RWPE2 (cell line): ENCODE measurements around the gene GPR55.
A peak's percentile ranks its signal among the peaks of the same experiment; 100 is the strongest.

Source experiments
- ATAC-seq: fragments of 200-7000 bp; cut with Tn5 transposase; 3 replicates; pipeline ENCODE4 v1.9.1; 2021; ENCODE audit warnings: low read depth
- DNase-seq: peaks from one replicate; pipeline ENCODE4 v3.0.0-alpha.2; 2020; ENCODE audit warnings: low spot score
- H3K27ac ChIP-seq: fragments of 450-650 bp; 2 replicates; pipeline ENCODE4 v1.5.1; 2017; ENCODE audit warnings: mild to moderate bottlenecking; ENCODE audit not compliant: poor library complexity, severe bottlenecking
- H3K27me3 ChIP-seq: fragments of 250-450 bp; sonication (Bioruptor Pico); 2 replicates; pipeline ENCODE4 v1.5.1; 2021; ENCODE audit warnings: mild to moderate bottlenecking, moderate library complexity; ENCODE audit not compliant: insufficient read depth, poor library complexity, severe bottlenecking
- H3K36me3 ChIP-seq: fragments of 250-450 bp; sonication (Bioruptor Pico); 2 replicates; pipeline ENCODE4 v1.5.1; 2020; ENCODE audit warnings: low read depth, mild to moderate bottlenecking, moderate library complexity
- H3K4me1 ChIP-seq: fragments of 250-450 bp; sonication (Bioruptor Pico); 2 replicates; pipeline ENCODE4 v1.5.1; 2021; ENCODE audit warnings: mild to moderate bottlenecking, moderate library complexity; ENCODE audit not compliant: insufficient read depth, poor library complexity, severe bottlenecking
- H3K4me3 ChIP-seq: fragments of 250-450 bp; sonication (Bioruptor Pico); 2 replicates; pipeline ENCODE4 v1.5.1; 2021; ENCODE audit warnings: mild to moderate bottlenecking, moderate library complexity; ENCODE audit not compliant: severe bottlenecking
- H3K9me3 ChIP-seq: fragments of 250-450 bp; sonication (Bioruptor Pico); 2 replicates; pipeline ENCODE4 v1.5.1; 2021; ENCODE audit warnings: mild to moderate bottlenecking, moderate library complexity; ENCODE audit not compliant: severe bottlenecking
- TF ChIP-seq, protein P1 (sequence below): fragments of 450-650 bp; IDR thresholded peaks from one replicate; pipeline ENCODE4 v1.5.1; 2017; ENCODE audit warnings: mild to moderate bottlenecking, moderate library complexity; ENCODE audit not compliant: poor library complexity, severe bottlenecking

GPR55 gene, protein sequence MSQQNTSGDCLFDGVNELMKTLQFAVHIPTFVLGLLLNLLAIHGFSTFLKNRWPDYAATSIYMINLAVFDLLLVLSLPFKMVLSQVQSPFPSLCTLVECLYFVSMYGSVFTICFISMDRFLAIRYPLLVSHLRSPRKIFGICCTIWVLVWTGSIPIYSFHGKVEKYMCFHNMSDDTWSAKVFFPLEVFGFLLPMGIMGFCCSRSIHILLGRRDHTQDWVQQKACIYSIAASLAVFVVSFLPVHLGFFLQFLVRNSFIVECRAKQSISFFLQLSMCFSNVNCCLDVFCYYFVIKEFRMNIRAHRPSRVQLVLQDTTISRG

DNA sequence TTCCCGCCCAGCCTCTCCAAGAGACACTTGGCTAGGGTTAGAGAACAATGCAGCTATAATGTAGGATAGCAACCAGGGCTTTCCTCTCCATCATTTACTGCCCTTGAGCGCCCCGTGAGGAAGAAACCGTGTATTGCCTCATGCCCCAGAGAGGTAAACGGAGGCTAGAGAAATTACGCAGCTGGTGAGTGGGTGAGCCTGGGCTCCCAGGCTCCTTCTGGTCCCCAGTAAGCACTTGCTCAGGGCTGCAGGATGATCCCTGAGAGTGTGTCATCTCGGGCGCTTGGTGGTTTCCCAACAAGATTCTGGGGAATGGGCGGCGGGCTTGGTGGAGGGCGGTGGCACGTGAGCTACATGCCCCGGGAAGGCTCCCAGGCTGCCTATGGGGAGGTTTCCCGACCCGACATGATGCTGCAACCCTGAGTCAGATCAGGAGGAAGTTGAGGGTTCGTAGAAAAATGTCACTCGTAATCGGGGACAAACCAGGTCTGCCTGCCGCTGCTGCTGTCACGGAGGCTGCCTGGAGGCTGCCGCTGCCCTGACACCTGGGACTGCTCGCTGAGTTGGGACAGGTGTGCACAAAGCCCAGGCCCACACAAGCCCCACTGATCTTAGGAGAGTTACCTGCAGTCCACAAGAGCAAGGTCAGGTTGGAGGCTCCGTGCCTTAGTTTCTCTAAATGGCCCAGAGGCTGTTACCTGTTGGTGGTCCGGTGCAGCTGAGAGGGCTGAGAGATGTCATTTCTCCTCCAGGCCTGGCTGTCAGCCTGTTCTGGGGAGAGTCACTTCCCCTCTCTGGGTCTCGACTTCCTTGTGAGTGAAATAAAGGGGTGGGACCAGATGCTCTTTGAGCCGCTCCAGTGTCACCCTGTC, at the start of gene GPR55:
Gene GPR55 (minus strand): TSS at position 773 of the 872 bp plus-strand sequence. CDS start 14,280 bp downstream, outside the sequence.
- TF ChIP-seq, protein P1, sequence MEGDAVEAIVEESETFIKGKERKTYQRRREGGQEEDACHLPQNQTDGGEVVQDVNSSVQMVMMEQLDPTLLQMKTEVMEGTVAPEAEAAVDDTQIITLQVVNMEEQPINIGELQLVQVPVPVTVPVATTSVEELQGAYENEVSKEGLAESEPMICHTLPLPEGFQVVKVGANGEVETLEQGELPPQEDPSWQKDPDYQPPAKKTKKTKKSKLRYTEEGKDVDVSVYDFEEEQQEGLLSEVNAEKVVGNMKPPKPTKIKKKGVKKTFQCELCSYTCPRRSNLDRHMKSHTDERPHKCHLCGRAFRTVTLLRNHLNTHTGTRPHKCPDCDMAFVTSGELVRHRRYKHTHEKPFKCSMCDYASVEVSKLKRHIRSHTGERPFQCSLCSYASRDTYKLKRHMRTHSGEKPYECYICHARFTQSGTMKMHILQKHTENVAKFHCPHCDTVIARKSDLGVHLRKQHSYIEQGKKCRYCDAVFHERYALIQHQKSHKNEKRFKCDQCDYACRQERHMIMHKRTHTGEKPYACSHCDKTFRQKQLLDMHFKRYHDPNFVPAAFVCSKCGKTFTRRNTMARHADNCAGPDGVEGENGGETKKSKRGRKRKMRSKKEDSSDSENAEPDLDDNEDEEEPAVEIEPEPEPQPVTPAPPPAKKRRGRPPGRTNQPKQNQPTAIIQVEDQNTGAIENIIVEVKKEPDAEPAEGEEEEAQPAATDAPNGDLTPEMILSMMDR = no peak
- H3K27ac ChIP-seq = no peak within 1 kb of the TSS
- H3K4me3 ChIP-seq = no peak within 1 kb of the TSS
- no peaks in the 10 kb centered on the region for H3K36me3 ChIP-seq
- DNase-seq (peak; percentile 40), ATAC-seq (no peak)
- H3K4me1 ChIP-seq = no peaks in the 10 kb centered on the region
- H3K9me3 ChIP-seq = no peaks in the 10 kb centered on the region
- H3K27me3 ChIP-seq = no peaks in the 10 kb centered on the region

DNA sequence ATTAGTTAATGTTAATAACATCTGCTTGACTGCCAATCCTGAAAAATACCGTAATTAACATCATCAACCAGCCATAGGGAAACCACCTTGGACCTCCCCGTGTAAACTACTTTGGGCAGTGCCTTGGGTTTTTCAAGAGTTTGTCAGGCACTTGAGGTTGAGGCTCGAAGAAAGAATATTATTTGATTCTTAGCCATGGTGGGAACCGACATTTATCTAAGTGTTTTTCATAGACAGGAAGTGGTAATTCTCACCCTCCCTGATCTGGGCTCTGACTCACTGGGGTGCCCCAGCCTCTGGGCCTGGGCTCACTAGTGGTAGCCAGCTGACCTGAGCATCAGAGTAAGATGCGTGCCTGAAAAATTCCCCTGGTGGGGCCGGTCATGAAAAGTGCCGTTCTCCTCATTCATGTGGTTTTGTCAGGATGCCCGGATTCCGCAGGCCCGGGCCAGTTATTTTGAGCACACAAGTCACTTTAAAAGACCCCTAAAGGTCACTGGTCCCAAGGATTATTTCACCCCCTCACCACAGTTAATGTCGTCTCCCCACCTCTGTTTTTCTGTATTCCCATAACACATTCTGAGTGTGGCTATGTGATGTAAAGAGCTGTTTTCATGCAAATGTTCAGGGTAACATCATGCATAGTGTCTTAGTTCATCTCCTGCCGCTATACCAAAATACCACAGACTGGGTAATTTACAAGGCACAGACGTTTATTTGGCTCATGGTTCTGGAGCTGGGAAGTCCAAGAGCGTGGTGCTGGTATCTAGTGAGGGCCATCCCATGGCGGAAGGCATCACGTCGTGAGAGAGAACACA, 49.3 kb upstream of the GPR55 start:
- Histone ChIP-seq H3K9me3 (no peaks in the 10 kb centered on the region), H3K36me3 (no peaks in the 10 kb centered on the region), H3K27ac (no peak overlapping the region), H3K4me1 (no peaks in the 10 kb centered on the region), H3K4me3 (no peak overlapping the region), H3K27me3 (no peaks in the 10 kb centered on the region)
- DNase-seq (no peak), ATAC-seq (peak; percentile 59; the same call in 2 of the 3 replicates)
- TF ChIP-seq, protein P1 = no peak

DNA sequence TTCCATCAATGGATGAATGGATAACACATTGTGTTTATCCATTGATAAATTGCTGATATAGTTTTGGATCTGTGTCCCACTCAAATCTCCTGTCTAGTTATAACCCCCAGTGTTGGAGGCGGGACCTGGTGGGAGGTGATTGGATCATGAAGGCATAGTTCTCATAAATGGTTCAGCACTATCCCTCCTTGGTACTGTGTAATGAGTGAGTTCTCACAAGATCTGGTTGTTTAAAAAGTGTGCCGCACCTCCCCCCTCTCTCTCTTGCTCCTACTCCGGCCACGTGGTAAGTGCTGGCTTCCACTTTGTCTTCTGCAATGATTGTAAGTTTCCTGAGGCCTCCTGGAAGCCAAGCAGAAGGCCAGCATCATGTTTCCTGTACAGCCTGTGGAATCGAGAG, 47.0 kb upstream of the GPR55 start:
- Histone ChIP-seq H3K4me3 (no peak overlapping the region), H3K36me3 (no peaks in the 10 kb centered on the region), H3K4me1 (no peaks in the 10 kb centered on the region), H3K27ac (no peak overlapping the region), H3K9me3 (no peaks in the 10 kb centered on the region), H3K27me3 (no peaks in the 10 kb centered on the region)
- TF ChIP-seq, protein P1 = no peak
- no peak for ATAC-seq
- DNase-seq = no peak

DNA sequence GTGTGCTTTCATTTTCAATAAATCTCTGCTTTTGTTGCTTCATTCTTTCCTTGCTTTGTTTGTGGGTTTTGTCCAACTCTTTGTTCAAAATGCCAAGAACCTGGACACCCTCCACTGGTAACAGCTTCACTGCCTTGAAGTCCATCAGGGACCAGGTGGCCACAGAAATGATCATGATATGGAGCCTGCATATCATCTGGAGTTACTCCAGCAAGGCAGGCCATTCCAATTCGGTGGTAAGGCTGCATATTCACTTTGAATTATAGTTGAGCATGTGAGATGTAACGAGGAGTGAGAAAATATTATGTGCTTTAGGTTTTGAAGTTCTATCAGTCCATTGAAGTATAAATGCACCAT, 44.6 kb upstream of the GPR55 start:
- Histone ChIP-seq H3K9me3 (no peaks in the 10 kb centered on the region), H3K4me1 (no peaks in the 10 kb centered on the region), H3K27ac (no peak overlapping the region), H3K4me3 (no peak overlapping the region), H3K36me3 (no peaks in the 10 kb centered on the region), H3K27me3 (no peaks in the 10 kb centered on the region)
- TF ChIP-seq, protein P1 = no peak
- no peak for DNase-seq
- no peak for ATAC-seq
